Epithelial cell of esophagus (primary cell): Measurements from ENCODE around the gene ELK3.

Experiments
- DNase-seq: peaks from one replicate; pipeline ENCODE4 v3.0.0; 2010; ENCODE audit warnings: low read depth
- H3K4me3 ChIP-seq: 2 replicates; pipeline ENCODE4 v1.5.1; 2011; ENCODE audit warnings: mild to moderate bottlenecking, low read length, control low read depth
- CTCF ChIP-seq: IDR thresholded peaks from 2 replicates; pipeline ENCODE4 v1.5.1; 2011; ENCODE audit warnings: low read depth, mild to moderate bottlenecking, low read length, control low read depth, inconsistent platforms; ENCODE audit not compliant: insufficient read depth; ENCODE audit errors: missing control alignments

Gene ELK3

GRCh38 chr12:96225994-96226399 lies 31.8 kb downstream of the ELK3 start:
- DNase-seq = no peak
- TF ChIP-seq CTCF = no peak
- no peak overlapping the region for H3K4me3 ChIP-seq

- DNase-seq = no peak
- no peak overlapping the region for H3K4me3 ChIP-seq
- no peak for TF ChIP-seq CTCF
Measured at GRCh38 chr12:96226401-96226800, 32.2 kb downstream of the ELK3 start.

GRCh38 chr12:96226801-96227348 lies 32.7 kb downstream of the ELK3 start:
- TF ChIP-seq CTCF = no peak
- no peak overlapping the region for H3K4me3 ChIP-seq
- DNase-seq = no peak

GRCh38 chr12:96227365-96228106 lies 33.4 kb downstream of the ELK3 start:
- TF ChIP-seq CTCF = no peak
- H3K4me3 ChIP-seq = no peak overlapping the region
- DNase-seq = no peak

GRCh38 chr12:96228566-96229248 lies 34.5 kb downstream of the ELK3 start:
- no peak for TF ChIP-seq CTCF
- no peak overlapping the region for H3K4me3 ChIP-seq
- DNase-seq = no peak

- TF ChIP-seq CTCF = no peak
- no peak for DNase-seq
- H3K4me3 ChIP-seq = no peak overlapping the region
Measured at GRCh38 chr12:96230646-96231045, 36.5 kb downstream of the ELK3 start.
